ENCODE data around the gene MAOB.

MAOB gene

DNA sequence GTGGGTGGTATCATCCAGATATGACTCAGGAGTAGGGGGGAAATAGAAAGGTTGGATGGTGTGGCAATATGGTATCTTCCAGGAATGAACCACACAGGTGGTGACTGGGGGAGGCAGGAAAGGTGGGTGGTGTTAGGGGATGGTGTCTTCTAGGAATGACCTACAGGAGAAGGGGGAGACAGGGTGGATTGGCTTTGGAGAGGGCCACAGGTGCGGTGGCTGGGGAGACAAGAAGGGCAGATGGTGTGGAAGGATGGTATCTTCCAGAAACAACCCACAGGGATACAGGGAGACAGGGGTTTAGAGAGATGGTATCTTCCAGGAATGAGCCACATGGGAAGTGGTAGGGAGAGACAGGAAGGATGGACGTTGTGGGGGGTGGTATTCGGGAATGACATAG lies 162.2 kb downstream of the MAOB start:
- no peak for TF ChIP-seq Cebpa-rat (IDR thresholded peaks at IDR 0.05)
- Histone ChIP-seq H3K36me3 (no peaks in the 10 kb centered on the region), H3K27ac (no peak overlapping the region), H3K4me3 (no peak overlapping the region), H3K9me3 (peaks cover 42% of the 10 kb centered on the region), H3K4me2 (no peak overlapping the region), H3K27me3 (peaks cover 57% of the 10 kb centered on the region), H4K20me1 (no peaks in the 10 kb centered on the region), H3K4me1 (no peaks in the 10 kb centered on the region), H3K9ac (no peak overlapping the region)

DNA sequence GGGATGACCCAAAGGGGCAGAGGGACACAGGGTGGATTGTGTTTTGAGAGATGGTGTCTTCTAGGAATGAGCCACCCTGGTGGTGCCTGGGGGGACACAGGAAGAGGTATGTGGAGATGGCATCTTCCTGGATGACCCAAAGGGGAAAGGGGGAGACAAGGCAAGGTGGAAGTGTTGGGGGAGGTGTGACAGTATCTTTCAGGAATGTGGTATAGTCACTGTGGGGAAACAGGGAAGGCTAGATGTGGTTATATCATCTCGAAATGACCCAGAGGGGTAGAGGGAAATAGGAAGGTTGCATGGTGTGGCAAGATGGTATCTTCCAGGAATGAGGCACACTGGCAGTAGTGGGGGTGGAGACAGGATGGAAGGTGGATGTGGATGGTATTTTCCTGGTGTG lies 163.3 kb downstream of the MAOB start:
- Histone ChIP-seq H3K9ac (no peak overlapping the region), H3K4me3 (no peak overlapping the region), H3K27me3 (peaks cover 57% of the 10 kb centered on the region)

DNA sequence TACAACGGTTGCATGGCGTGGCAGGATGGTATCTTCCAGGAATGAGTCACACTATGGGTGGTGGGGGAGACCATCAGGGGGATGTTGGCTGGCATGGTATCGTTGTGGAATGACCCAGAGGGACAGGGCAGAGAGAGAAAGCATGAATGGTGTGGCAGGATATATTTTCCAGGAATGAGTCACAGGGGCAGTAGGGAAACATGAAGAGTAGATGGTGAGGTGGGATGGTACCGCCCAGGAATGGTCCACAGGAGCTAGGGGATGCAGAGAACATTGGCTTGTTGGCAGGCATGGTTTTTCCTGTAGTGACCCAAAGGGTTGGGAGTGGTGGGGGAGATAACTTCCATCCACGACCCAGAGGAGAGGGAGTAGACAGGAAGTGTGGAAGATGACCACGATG lies 163.7 kb downstream of the MAOB start:
- Histone ChIP-seq H3K27ac (no peak overlapping the region), H3K4me2 (no peak overlapping the region), H3K4me1 (no peaks in the 10 kb centered on the region), H3K9ac (no peak overlapping the region), H3K9me3 (peaks cover 47% of the 10 kb centered on the region), H3K36me3 (no peaks in the 10 kb centered on the region), H3K27me3 (peaks cover 61% of the 10 kb centered on the region), H4K20me1 (no peaks in the 10 kb centered on the region), H3K4me3 (no peak overlapping the region)
- no peak for TF ChIP-seq Cebpa-rat (IDR thresholded peaks at IDR 0.05)

More for the DNA sequence above, 163.3 kb downstream of the MAOB start:
- H3K27ac ChIP-seq: no peak overlapping the region
- H3K4me1 ChIP-seq: no peaks in the 10 kb centered on the region
- no peak overlapping the region for H3K4me2 ChIP-seq
- H3K36me3 ChIP-seq: no peaks in the 10 kb centered on the region
- peaks cover 45% of the 10 kb centered on the region for H3K9me3 ChIP-seq
- H4K20me1 ChIP-seq: no peaks in the 10 kb centered on the region
- TF ChIP-seq Cebpa-rat (IDR thresholded peaks at IDR 0.05): no peak

GRCh38 chrX:43718081-43718480 lies 164.2 kb downstream of the MAOB start:
- Histone ChIP-seq H3K9me3 (peaks cover 50% of the 10 kb centered on the region), H3K27me3 (peaks cover 61% of the 10 kb centered on the region), H3K4me1 (no peaks in the 10 kb centered on the region), H3K4me2 (no peak overlapping the region), H3K36me3 (no peaks in the 10 kb centered on the region), H4K20me1 (no peaks in the 10 kb centered on the region), H3K27ac (no peak overlapping the region), H3K4me3 (no peak overlapping the region), H3K9ac (no peak overlapping the region)
- TF ChIP-seq Cebpa-rat (IDR thresholded peaks at IDR 0.05): no peak

GRCh38 chrX:43717161-43717560 lies 165.1 kb downstream of the MAOB start:
- no peaks in the 10 kb centered on the region for H3K4me1 ChIP-seq
- H3K4me2 ChIP-seq: no peak overlapping the region
- H3K4me3 ChIP-seq: no peak overlapping the region
- peaks cover 61% of the 10 kb centered on the region for H3K27me3 ChIP-seq
- H3K9me3 ChIP-seq: peaks cover 43% of the 10 kb centered on the region
- TF ChIP-seq Cebpa-rat (IDR thresholded peaks at IDR 0.05): no peak
- no peaks in the 10 kb centered on the region for H4K20me1 ChIP-seq
- no peaks in the 10 kb centered on the region for H3K36me3 ChIP-seq
- no peak overlapping the region for H3K9ac ChIP-seq
- no peak overlapping the region for H3K27ac ChIP-seq

DNA sequence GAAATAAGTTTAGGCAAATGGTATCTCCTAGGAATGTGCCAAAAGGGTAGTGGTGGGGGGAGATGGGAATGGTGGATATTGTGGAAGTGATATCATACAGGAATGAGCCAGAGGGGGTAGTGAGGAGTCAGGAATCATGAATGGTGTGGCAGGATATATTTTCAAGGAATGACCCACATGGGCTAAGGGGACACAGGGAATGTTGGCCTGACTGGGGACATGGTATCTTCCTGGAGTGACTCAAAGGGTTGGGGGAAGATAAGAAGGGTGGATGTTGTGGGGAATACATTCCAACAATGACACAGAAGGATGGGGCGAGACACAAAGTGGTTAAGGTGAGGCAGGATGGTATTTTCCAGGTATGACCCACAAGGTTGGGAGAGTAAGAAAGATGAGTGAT lies 165.6 kb downstream of the MAOB start:
- H4K20me1 ChIP-seq: no peaks in the 10 kb centered on the region
- no peak overlapping the region for H3K4me2 ChIP-seq
- TF ChIP-seq Cebpa-rat (IDR thresholded peaks at IDR 0.05): no peak
- H3K9me3 ChIP-seq: peaks cover 38% of the 10 kb centered on the region
- peaks cover 61% of the 10 kb centered on the region for H3K27me3 ChIP-seq
- no peak overlapping the region for H3K27ac ChIP-seq
- H3K36me3 ChIP-seq: no peaks in the 10 kb centered on the region
- no peak overlapping the region for H3K4me3 ChIP-seq
- no peak overlapping the region for H3K9ac ChIP-seq
- H3K4me1 ChIP-seq: no peaks in the 10 kb centered on the region
